ENCODE data around the gene HYAL2.

The HYAL2 gene

GRCh38 chr3:50271314-50271936 lies 51.1 kb downstream of the HYAL2 start:
- no peak for DNase-seq (ENCODE audit: low read depth in 3 of 3)

DNA sequence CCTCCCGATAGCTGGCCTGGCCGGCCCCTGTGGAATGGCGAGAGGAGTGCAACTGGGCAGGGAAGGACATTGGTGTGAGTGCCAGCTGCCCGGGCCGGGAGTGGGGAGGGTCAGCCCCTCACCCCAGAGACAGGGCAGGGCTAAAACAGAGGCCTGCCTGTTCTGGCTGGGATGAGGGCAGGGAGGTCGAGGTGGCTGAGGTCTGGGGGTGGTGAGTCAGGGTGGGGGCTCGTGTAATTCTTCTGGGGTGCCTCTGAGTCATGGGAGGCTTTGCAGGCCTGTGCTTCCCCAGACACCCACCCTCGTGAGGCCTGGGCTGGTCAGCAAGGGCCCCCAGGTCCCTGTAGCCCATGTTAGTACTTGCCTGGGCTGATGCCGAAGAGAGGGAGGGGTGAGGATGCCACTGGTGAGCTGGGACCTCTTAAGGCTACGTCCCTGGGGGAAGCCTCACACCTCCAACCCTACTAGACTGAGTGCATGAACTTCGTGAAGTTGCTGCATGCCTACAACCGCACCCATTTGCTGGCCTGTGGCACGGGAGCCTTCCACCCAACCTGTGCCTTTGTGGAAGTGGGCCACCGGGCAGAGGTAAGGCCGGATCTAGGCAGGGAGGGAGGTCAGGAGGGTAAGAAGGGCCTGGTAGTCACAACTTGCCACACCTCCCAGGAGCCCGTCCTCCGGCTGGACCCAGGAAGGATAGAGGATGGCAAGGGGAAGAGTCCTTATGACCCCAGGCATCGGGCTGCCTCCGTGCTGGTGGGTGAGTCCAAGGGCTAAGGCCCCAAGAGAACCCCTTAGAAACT lies 51.9 kb downstream of the HYAL2 start:
- no peak for DNase-seq (ENCODE audit: low read depth in 3 of 3)

- no peak for DNase-seq (ENCODE audit: low read depth in 3 of 3)
These were observed 52.5 kb downstream of the HYAL2 start for GRCh38 chr3:50269977-50270413.

DNA sequence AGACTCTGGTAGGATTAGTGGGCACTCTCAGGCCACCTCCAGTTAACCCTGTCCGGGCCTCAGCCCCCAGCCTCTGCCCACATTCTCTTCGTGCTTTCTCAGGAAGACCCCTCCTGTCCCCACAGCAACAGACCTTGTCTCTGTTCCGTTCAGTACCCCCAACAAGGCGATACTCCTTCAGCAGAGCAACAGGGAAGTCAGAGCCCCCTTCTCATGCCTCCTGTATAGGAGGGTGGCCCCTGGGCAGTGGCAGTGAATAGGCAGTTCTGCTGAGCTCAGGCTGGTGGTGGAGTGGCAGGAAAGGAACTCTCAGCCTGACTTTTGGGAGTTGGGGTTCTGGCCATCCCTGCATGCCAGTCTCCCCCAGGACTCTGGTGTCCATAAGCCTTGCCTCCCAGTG lies 53.1 kb downstream of the HYAL2 start:
- no peak for DNase-seq (ENCODE audit: low read depth in 3 of 3)

- DNase-seq (ENCODE audit: low read depth in 3 of 3), result no peak
These were observed 53.7 kb downstream of the HYAL2 start, which contains the start of gene SEMA3B for GRCh38 chr3:50268703-50269451. SEMA3B (plus strand) TSS chr3:50269147; CDS start chr3:50269241, 94 bp downstream.

DNA sequence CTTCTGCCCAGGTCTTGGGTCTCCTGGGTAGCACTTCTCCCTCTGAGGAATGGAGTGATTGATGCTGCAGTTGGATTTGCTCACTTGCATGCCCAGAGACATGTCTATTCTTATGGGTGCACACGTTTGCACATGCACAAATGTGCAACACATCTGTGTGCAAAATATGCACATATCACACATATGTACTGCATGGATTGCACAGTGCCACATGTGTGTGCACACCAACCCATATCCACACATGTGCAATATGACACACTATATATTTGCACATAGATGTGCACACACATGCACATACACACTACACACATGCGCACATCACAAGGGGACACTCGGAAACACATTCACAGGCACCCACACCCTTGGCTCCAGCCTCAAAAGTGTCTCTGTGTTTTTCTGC lies 54.3 kb downstream of the HYAL2 start:
- DNase-seq (ENCODE audit: low read depth in 3 of 3), result no peak
